ENCODE results near the gene TAPBP. TPM values are rescaled to one million over a fixed set of nuclear protein-coding genes. Genes with fewer than 3 reads are reported as not detected.

Gene TAPBP
- total and polyA plus RNA-seq, 9 of the 15 experiments (the other 6 are each of a cell fraction or from before 2014, with no cell fraction given) = 5.6 to 74.0 (median 22.3) TPM

GRCh38 chr6:33273129-33273923 lies 40.6 kb downstream of the TAPBP start:
- H3K9me1 ChIP-seq (ENCODE audit: control insufficient read depth, insufficient read depth, low read length) = no peaks in the 10 kb centered on the region
- H3K36me3 ChIP-seq (ENCODE audit: control insufficient read depth, insufficient read depth, low read length) = peaks cover 76% of the 10 kb centered on the region
- H3K27me3 ChIP-seq (ENCODE audit: control insufficient read depth in 2 of 2, insufficient read depth in 2 of 2, low read length in 2 of 2) = no peaks in the 10 kb centered on the region; a peak in 1 of 5 replicates
- FAIRE-seq (no peak), DNase-seq (ENCODE audit: extremely low read depth in 1 of 4, low spot score in 3 of 4) (no peak), ATAC-seq (no peak)
- POLR2A ChIA-PET = interaction anchor here (0.6 to 8.1 kb wide), 9 partner anchors 8 to 1758 kb away, joined by 3 to 90 read pairs (median 12); partner anchors contain the start of genes PFDN6 and WDR46
- CTCF ChIA-PET (ENCODE audit: low intra/inter-chr PET ratio) = no interaction called here
- peak overlapping the region; percentile 98 for H3K27ac ChIP-seq (ENCODE audit: extremely low read depth, low read depth, low read length)
- peaks cover 68% of the 10 kb centered on the region for H3K79me2 ChIP-seq (ENCODE audit: control insufficient read depth, insufficient read depth, low read length)
- peak overlapping the region; percentile 93 for H3K4me3 ChIP-seq
- H4K20me1 ChIP-seq (replicated peaks; ENCODE audit: control insufficient read depth, insufficient read depth, low read length) = peaks cover 42% of the 10 kb centered on the region
- H3K9me3 ChIP-seq (replicated peaks; ENCODE audit: control insufficient read depth, insufficient read depth, low read depth, low read length) = no peaks in the 10 kb centered on the region
- 4% methylated on average over 11 of the region's 11 CpGs for WGBS (ENCODE audit: insufficient coverage, low coverage, missing lambda C conversion rate)
- peaks cover 28 to 38% of the 10 kb centered on the region in 2 experiments for H3K4me1 ChIP-seq (replicated peaks in 1 of 2; ENCODE audit: control insufficient read depth in 2 of 2, insufficient read depth in 2 of 2, low read length in 2 of 2)
- H3K9ac ChIP-seq (ENCODE audit: insufficient read depth in 1 of 2, low read depth in 2 of 2, low read length in 2 of 2) = peak overlapping the region; percentile 92 to 100
- in situ Hi-C loops (cut with MboI) (loop anchor here (10.0 kb wide), 1 partner anchor 131 kb away; no protein-coding TSS in a partner anchor), intact Hi-C loops (cut with micrococcal nuclease) (loop anchor here (10.0 kb wide), 1 partner anchor 301 kb away; no protein-coding TSS in a partner anchor)
- peak overlapping the region; percentile 99 for H3K4me2 ChIP-seq (ENCODE audit: insufficient read depth, low read length)
- no peak overlapping the region for H2AFZ ChIP-seq (ENCODE audit: low read depth, low read length)
- BruUV-seq (replicated peaks) = no TSS peak
- peak; percentile 30 for TF ChIP-seq U2AF1 (optimal IDR thresholded peaks at IDR 0.05; ENCODE audit: low read depth, low read length)
- TF ChIP-seq MAZ (CRISPR knock-in tag; conservative IDR thresholded peaks at IDR 0.05 in 1 of 2, IDR thresholded peaks at IDR 0.05 in 1 of 2) = 0 out of 4 replicates have a peak, but pooled peaks of 1 of the 2 experiments have one; percentile 14
- no peak for TF ChIP-seq ZNF232 (CRISPR knock-in tag; IDR thresholded peaks at IDR 0.05)
- TF ChIP-seq ZNF57 (CRISPR knock-in tag; IDR thresholded peaks at IDR 0.05) = no peak
- TF ChIP-seq POLR2G (IDR thresholded peaks at IDR 0.05; ENCODE audit: low read depth, low read length) = peak; percentile 27; the same call in 1 of the 2 replicates
- TF ChIP-seq, protein P1, sequence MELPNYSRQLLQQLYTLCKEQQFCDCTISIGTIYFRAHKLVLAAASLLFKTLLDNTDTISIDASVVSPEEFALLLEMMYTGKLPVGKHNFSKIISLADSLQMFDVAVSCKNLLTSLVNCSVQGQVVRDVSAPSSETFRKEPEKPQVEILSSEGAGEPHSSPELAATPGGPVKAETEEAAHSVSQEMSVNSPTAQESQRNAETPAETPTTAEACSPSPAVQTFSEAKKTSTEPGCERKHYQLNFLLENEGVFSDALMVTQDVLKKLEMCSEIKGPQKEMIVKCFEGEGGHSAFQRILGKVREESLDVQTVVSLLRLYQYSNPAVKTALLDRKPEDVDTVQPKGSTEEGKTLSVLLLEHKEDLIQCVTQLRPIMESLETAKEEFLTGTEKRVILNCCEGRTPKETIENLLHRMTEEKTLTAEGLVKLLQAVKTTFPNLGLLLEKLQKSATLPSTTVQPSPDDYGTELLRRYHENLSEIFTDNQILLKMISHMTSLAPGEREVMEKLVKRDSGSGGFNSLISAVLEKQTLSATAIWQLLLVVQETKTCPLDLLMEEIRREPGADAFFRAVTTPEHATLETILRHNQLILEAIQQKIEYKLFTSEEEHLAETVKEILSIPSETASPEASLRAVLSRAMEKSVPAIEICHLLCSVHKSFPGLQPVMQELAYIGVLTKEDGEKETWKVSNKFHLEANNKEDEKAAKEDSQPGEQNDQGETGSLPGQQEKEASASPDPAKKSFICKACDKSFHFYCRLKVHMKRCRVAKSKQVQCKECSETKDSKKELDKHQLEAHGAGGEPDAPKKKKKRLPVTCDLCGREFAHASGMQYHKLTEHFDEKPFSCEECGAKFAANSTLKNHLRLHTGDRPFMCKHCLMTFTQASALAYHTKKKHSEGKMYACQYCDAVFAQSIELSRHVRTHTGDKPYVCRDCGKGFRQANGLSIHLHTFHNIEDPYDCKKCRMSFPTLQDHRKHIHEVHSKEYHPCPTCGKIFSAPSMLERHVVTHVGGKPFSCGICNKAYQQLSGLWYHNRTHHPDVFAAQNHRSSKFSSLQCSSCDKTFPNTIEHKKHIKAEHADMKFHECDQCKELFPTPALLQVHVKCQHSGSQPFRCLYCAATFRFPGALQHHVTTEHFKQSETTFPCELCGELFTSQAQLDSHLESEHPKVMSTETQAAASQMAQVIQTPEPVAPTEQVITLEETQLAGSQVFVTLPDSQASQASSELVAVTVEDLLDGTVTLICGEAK (IDR thresholded peaks at IDR 0.05) = 0 out of 2 replicates have a peak, but pooled peaks have one; percentile 21
- TF ChIP-seq, protein P1 (CRISPR knock-in tag; IDR thresholded peaks at IDR 0.05) = no peak
- TF ChIP-seq RBFOX2 (IDR thresholded peaks at IDR 0.05; ENCODE audit: low read depth, low read length) = peak; percentile 76
- TF ChIP-seq POLR2B (IDR thresholded peaks at IDR 0.05; ENCODE audit: low read depth, partially characterized antibody) = peak; percentile 23
- TF ChIP-seq TGIF2 (CRISPR knock-in tag; IDR thresholded peaks at IDR 0.05) = no peak

Measured in K562 (cell line).